ENCODE data around the gene SORCS2. TPM values are rescaled to one million over a fixed set of nuclear protein-coding genes. Genes with fewer than 3 reads are reported as not detected.

Gene SORCS2
- total RNA-seq, 2 donors from 2014 or later, result 1.0 to 4.4 TPM

DNA sequence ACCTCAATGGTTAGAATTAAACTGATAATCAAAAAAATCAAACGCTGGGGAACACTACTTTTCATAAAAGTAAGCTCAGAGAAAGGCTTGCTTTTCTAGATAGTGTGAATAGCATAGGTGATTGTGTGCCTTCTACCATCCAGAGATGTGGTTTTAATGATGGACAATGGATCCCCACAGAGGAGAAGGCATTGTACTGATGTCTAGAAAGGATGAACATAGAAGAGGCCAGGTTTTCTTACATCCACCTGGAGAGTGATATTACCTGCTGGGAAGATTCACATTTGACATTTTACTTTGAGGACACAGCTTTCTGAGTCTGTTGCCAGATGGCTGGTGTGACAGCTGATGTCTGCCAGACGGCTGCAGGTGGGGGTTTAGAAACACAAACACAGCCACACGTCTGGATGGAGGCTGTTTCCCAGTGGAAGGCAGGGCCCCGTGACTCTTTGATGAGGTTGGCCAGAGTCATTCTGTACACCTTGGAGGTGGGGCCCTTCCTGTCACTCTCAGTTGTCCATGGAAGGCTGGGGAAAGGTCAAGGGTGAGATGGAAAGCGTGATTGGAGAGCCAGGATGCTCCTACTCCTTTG lies 128.0 kb downstream of the SORCS2 start:
- no peaks in the 10 kb centered on the region for H3K27me3 ChIP-seq (replicated peaks; ENCODE audit: insufficient read depth)
- H3K36me3 ChIP-seq, result no peaks in the 10 kb centered on the region
- intact Hi-C loops (cut with DNase I), result no loop called here
- TF ChIP-seq, protein P1, sequence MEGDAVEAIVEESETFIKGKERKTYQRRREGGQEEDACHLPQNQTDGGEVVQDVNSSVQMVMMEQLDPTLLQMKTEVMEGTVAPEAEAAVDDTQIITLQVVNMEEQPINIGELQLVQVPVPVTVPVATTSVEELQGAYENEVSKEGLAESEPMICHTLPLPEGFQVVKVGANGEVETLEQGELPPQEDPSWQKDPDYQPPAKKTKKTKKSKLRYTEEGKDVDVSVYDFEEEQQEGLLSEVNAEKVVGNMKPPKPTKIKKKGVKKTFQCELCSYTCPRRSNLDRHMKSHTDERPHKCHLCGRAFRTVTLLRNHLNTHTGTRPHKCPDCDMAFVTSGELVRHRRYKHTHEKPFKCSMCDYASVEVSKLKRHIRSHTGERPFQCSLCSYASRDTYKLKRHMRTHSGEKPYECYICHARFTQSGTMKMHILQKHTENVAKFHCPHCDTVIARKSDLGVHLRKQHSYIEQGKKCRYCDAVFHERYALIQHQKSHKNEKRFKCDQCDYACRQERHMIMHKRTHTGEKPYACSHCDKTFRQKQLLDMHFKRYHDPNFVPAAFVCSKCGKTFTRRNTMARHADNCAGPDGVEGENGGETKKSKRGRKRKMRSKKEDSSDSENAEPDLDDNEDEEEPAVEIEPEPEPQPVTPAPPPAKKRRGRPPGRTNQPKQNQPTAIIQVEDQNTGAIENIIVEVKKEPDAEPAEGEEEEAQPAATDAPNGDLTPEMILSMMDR (IDR thresholded peaks at IDR 0.05), result no peak
- TF ChIP-seq POLR2A (IDR thresholded peaks at IDR 0.05), result no peak
- TF ChIP-seq POLR2AphosphoS5 (IDR thresholded peaks at IDR 0.05), result no peak
- H3K4me1 ChIP-seq (replicated peaks), result no peaks in the 10 kb centered on the region
- no peak for DNase-seq (ENCODE audit: low spot score)
- 58% methylated on average over 4 of the region's 5 CpGs for WGBS
- no peaks in the 10 kb centered on the region for H3K9me3 ChIP-seq
- H3K27ac ChIP-seq, result no peak overlapping the region
- no peak overlapping the region for H3K4me3 ChIP-seq

DNA sequence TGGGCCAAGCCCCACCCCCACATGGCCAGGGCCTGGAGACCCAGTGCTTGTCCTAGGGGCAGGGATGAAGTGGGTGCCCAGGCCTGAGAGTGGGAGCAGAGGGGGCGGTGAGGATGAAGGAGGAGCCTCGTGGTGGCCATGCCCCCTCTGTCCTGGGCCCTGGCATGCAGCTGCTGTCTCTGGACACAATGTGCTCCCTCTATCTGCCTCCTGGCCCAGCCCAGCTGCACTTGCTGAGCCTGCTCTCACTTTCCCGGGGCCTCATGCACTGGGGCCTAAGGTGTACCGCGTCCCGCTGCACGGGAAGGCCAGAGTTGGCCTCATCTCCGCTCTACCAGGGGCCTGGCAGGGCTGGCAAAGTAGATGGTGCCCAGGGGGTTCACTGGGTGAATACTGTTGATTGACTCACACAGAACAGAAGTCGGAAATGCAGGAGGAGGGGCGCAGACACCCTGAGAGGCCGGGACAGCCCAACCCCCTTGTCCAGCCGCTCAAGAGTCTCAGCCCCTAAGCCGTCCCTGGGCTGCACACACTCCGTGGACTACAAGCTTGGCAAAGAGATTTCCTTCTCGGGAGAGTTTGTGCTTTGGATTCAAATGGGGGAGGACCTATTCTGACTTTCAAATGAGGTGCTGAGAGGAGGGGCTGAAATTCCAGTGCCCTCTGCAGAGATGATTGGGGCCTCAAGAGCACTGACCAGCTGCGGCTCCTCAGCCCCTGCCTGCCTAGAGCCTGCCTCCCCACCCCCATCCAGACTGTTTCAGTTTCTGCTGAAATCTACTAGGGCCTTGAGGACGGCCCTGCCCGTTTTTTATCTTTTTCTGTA lies 130.0 kb downstream of the SORCS2 start:
- H3K9me3 ChIP-seq, result no peaks in the 10 kb centered on the region
- no peak overlapping the region for H3K27ac ChIP-seq
- H3K36me3 ChIP-seq, result no peaks in the 10 kb centered on the region
- no peak for DNase-seq (ENCODE audit: low spot score)
- intact Hi-C loops (cut with DNase I), result no loop called here
- TF ChIP-seq, protein P1 (IDR thresholded peaks at IDR 0.05), result no peak
- TF ChIP-seq POLR2A (IDR thresholded peaks at IDR 0.05) (no peak), POLR2AphosphoS5 (IDR thresholded peaks at IDR 0.05) (no peak)
- H3K4me1 ChIP-seq (replicated peaks), result no peaks in the 10 kb centered on the region
- no peak overlapping the region for H3K4me3 ChIP-seq
- 49% methylated on average over 18 of the region's 18 CpGs for WGBS
- H3K27me3 ChIP-seq (replicated peaks; ENCODE audit: insufficient read depth), result no peaks in the 10 kb centered on the region

DNA sequence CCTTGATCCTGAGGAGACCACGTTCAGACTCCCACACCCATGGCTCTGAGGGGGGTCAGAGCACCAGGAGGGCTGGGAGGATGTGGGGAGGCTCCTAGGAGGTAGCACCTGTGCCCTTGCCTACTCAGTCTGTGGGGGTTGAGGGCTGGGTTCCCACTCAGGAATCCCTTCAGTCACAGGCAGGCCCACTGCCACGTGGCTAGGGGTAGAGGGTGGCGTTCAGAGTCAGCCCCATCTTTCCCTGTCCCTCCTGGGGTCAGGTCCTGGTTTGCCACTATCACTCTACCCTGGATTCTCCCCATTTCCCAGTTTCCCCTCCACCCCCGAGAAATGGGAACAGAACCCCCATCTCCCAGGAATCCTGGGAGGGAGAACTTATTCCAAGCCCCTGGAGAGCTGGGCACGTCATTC lies 131.1 kb downstream of the SORCS2 start:
- no peak for DNase-seq (ENCODE audit: low spot score)
- Histone ChIP-seq H3K27ac (no peak overlapping the region), H3K27me3 (replicated peaks; ENCODE audit: insufficient read depth) (no peaks in the 10 kb centered on the region), H3K36me3 (no peaks in the 10 kb centered on the region), H3K9me3 (no peaks in the 10 kb centered on the region), H3K4me1 (replicated peaks) (no peaks in the 10 kb centered on the region), H3K4me3 (no peak overlapping the region)
- WGBS, result 86% methylated on average over 5 of the region's 5 CpGs
- TF ChIP-seq, protein P1 (IDR thresholded peaks at IDR 0.05), result no peak
- no peak for TF ChIP-seq POLR2A (IDR thresholded peaks at IDR 0.05)
- no peak for TF ChIP-seq POLR2AphosphoS5 (IDR thresholded peaks at IDR 0.05)
- intact Hi-C loops (cut with DNase I), result no loop called here

DNA sequence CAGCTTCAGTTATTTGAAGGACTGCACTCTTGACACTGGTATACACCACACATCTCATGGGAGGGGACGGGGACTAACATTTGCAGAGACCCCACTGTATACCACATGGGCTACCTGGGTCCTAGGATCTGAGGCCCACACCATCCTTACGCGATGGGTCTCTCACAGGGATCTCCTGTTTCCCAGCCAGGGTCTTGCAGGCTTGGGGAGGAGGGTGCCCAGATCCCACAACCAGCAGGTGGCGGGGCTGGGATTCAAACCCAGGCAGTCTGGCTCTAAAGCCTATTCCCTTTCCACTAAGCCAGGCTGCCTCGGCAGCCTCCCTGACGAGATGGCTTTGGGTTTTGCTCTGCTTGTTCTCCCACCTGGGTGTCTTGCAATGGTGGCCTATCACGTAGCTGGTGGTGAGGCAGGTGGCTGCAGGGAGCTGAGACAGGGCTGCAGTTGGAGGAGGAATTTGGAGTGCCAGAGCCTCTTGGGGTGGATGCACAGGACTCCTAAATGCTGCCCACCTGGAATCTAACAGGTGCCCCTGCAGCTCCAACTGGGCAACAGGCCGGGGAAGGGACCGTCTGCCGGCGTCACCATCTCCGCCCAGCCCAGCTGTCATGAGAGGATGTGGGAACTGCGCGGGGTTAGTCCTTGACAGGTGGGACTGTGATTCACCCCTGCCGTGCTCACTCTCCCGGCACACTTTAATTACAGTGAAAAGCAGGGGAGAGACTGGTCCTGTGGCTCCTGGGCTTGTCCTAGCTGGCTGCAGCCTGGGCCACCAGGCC lies 131.7 kb downstream of the SORCS2 start:
- Histone ChIP-seq H3K27me3 (replicated peaks; ENCODE audit: insufficient read depth) (no peaks in the 10 kb centered on the region), H3K4me3 (no peak overlapping the region), H3K9me3 (no peaks in the 10 kb centered on the region), H3K4me1 (replicated peaks) (no peaks in the 10 kb centered on the region), H3K27ac (no peak overlapping the region), H3K36me3 (no peaks in the 10 kb centered on the region)
- intact Hi-C loops (cut with DNase I), result no loop called here
- TF ChIP-seq, protein P1 (IDR thresholded peaks at IDR 0.05), result no peak
- TF ChIP-seq POLR2AphosphoS5 (IDR thresholded peaks at IDR 0.05) (no peak), POLR2A (IDR thresholded peaks at IDR 0.05) (no peak)
- WGBS, result 62% methylated on average over 16 of the region's 16 CpGs
- DNase-seq (ENCODE audit: low spot score), result no peak

Measured in prostate gland (tissue), 2 donors.